ENCODE measurements around the gene TTLL5.

TTLL5 gene

GRCh38 chr14:75804570-75805275 is 143.7 kb downstream of the TTLL5 start:
- DNase-seq = no peak

- no peak for DNase-seq
These were observed 144.6 kb downstream of the TTLL5 start for GRCh38 chr14:75805646-75806045.

- no peak for DNase-seq
These were observed 145.3 kb downstream of the TTLL5 start for GRCh38 chr14:75806352-75806832.

GRCh38 chr14:75807667-75808360 is 146.8 kb downstream of the TTLL5 start:
- no peak for DNase-seq

- DNase-seq = no peak
These were observed 150.2 kb downstream of the TTLL5 start for GRCh38 chr14:75811136-75811829.

- no peak for DNase-seq
These were observed 150.9 kb downstream of the TTLL5 start for GRCh38 chr14:75811872-75812499.

GRCh38 chr14:75812622-75813021 is 151.6 kb downstream of the TTLL5 start:
- DNase-seq = no peak

GRCh38 chr14:75820761-75821160 is 159.7 kb downstream of the TTLL5 start:
- no peak for DNase-seq

- DNase-seq = no peak
These were observed 160.9 kb downstream of the TTLL5 start for GRCh38 chr14:75821831-75822521.

- no peak for DNase-seq
These were observed 161.6 kb downstream of the TTLL5 start for GRCh38 chr14:75822522-75823141.

GRCh38 chr14:75823334-75823733 is 162.3 kb downstream of the TTLL5 start:
- DNase-seq = no peak

GRCh38 chr14:75824318-75824717 is 163.3 kb downstream of the TTLL5 start:
- DNase-seq = no peak

GRCh38 chr14:75825147-75825592 is 164.1 kb downstream of the TTLL5 start:
- no peak for DNase-seq

GRCh38 chr14:75826599-75826998 is 165.6 kb downstream of the TTLL5 start:
- no peak for DNase-seq

GRCh38 chr14:75827331-75827730 is 166.3 kb downstream of the TTLL5 start:
- no peak for DNase-seq

GRCh38 chr14:75829316-75829715 is 168.3 kb downstream of the TTLL5 start:
- DNase-seq = no peak

- no peak for DNase-seq
These were observed 170.4 kb downstream of the TTLL5 start for GRCh38 chr14:75831455-75831854.

- no peak for DNase-seq
These were observed 170.9 kb downstream of the TTLL5 start for GRCh38 chr14:75831952-75832351.

GRCh38 chr14:75832621-75833297 is 171.7 kb downstream of the TTLL5 start:
- DNase-seq = no peak

GRCh38 chr14:75833326-75834020 is 172.4 kb downstream of the TTLL5 start:
- DNase-seq = no peak

All from hippocampal formation (tissue), 2 donors.